Measurements from ENCODE around the gene FKBP1B.

The FKBP1B gene

DNA sequence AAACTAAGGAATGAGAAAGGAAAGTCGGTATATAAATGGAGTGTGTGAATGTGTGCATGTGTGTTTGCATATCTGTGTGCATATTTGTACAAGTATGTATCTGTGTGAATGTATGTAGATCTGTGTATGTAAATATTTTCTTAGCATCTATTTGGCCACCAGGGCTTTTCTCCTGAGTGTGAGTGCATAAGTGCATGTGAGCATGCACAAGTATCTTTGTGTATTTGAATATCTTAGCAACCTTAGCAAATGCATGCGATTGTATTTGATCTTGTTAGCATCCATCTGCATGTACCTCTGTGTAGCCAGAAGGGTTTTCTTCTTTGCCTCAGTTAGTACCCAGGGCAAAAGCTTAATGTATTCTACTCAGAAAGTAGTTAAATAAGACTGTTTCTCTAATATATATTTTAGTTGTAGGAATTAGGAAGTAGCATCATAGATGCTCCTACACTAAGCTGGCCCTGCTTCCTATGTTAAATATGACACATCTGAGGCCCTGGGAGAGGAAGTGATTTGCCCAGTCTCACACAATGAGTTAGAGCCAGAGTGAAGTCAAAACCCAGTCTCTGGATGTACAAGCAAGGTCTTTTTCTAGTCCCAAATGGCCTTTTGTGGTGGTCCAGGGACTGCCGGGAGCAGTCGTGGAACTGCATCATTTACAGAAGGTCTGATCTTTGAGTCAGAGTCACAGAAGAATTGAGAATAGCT, 9.2 kb downstream of the FKBP1B start:
- no peak for ATAC-seq
- TF ChIP-seq SNAI2 (CRISPR knock-in tag; IDR thresholded peaks at IDR 0.05) (no peak), ZC3H10 (CRISPR knock-in tag; IDR thresholded peaks at IDR 0.05) (no peak), TCF4 (CRISPR knock-in tag; IDR thresholded peaks at IDR 0.05; ENCODE audit: borderline replicate concordance) (no peak), RARB (CRISPR knock-in tag; IDR thresholded peaks at IDR 0.05) (no peak), CSDC2 (CRISPR knock-in tag; IDR thresholded peaks at IDR 0.05) (no peak), GLIS3 (CRISPR knock-in tag; IDR thresholded peaks at IDR 0.05) (no peak), ZNF70 (CRISPR knock-in tag; IDR thresholded peaks at IDR 0.05) (no peak), ISL1 (CRISPR knock-in tag; IDR thresholded peaks at IDR 0.05) (no peak), ARNTL (CRISPR knock-in tag; IDR thresholded peaks at IDR 0.05; ENCODE audit: borderline replicate concordance, low read depth) (no peak), ZNF565 (CRISPR knock-in tag; conservative IDR thresholded peaks at IDR 0.05; ENCODE audit: low read depth) (no peak), TOX (CRISPR knock-in tag; IDR thresholded peaks at IDR 0.05; ENCODE audit: borderline replicate concordance) (no peak), BACH2 (CRISPR knock-in tag; IDR thresholded peaks at IDR 0.05; ENCODE audit: borderline replicate concordance) (no peak), ZFP3 (CRISPR knock-in tag; IDR thresholded peaks at IDR 0.05) (no peak)
- TF ChIP-seq, protein P1, sequence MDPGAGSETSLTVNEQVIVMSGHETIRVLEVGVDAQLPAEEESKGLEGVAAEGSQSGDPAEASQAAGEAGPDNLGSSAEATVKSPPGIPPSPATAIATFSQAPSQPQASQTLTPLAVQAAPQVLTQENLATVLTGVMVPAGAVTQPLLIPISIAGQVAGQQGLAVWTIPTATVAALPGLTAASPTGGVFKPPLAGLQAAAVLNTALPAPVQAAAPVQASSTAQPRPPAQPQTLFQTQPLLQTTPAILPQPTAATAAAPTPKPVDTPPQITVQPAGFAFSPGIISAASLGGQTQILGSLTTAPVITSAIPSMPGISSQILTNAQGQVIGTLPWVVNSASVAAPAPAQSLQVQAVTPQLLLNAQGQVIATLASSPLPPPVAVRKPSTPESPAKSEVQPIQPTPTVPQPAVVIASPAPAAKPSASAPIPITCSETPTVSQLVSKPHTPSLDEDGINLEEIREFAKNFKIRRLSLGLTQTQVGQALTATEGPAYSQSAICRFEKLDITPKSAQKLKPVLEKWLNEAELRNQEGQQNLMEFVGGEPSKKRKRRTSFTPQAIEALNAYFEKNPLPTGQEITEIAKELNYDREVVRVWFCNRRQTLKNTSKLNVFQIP (CRISPR knock-in tag; IDR thresholded peaks at IDR 0.05; ENCODE audit: borderline replicate concordance, low read depth) = no peak
- TF ChIP-seq, protein P2, sequence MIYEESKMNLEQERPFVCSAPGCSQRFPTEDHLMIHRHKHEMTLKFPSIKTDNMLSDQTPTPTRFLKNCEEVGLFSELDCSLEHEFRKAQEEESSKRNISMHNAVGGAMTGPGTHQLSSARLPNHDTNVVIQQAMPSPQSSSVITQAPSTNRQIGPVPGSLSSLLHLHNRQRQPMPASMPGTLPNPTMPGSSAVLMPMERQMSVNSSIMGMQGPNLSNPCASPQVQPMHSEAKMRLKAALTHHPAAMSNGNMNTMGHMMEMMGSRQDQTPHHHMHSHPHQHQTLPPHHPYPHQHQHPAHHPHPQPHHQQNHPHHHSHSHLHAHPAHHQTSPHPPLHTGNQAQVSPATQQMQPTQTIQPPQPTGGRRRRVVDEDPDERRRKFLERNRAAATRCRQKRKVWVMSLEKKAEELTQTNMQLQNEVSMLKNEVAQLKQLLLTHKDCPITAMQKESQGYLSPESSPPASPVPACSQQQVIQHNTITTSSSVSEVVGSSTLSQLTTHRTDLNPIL (CRISPR knock-in tag; IDR thresholded peaks at IDR 0.05; ENCODE audit: low read depth) = no peak
- TF ChIP-seq, protein P3, sequence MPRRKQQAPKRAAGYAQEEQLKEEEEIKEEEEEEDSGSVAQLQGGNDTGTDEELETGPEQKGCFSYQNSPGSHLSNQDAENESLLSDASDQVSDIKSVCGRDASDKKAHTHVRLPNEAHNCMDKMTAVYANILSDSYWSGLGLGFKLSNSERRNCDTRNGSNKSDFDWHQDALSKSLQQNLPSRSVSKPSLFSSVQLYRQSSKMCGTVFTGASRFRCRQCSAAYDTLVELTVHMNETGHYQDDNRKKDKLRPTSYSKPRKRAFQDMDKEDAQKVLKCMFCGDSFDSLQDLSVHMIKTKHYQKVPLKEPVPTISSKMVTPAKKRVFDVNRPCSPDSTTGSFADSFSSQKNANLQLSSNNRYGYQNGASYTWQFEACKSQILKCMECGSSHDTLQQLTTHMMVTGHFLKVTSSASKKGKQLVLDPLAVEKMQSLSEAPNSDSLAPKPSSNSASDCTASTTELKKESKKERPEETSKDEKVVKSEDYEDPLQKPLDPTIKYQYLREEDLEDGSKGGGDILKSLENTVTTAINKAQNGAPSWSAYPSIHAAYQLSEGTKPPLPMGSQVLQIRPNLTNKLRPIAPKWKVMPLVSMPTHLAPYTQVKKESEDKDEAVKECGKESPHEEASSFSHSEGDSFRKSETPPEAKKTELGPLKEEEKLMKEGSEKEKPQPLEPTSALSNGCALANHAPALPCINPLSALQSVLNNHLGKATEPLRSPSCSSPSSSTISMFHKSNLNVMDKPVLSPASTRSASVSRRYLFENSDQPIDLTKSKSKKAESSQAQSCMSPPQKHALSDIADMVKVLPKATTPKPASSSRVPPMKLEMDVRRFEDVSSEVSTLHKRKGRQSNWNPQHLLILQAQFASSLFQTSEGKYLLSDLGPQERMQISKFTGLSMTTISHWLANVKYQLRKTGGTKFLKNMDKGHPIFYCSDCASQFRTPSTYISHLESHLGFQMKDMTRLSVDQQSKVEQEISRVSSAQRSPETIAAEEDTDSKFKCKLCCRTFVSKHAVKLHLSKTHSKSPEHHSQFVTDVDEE (CRISPR knock-in tag; IDR thresholded peaks at IDR 0.05) = no peak
- TF ChIP-seq, protein P4, sequence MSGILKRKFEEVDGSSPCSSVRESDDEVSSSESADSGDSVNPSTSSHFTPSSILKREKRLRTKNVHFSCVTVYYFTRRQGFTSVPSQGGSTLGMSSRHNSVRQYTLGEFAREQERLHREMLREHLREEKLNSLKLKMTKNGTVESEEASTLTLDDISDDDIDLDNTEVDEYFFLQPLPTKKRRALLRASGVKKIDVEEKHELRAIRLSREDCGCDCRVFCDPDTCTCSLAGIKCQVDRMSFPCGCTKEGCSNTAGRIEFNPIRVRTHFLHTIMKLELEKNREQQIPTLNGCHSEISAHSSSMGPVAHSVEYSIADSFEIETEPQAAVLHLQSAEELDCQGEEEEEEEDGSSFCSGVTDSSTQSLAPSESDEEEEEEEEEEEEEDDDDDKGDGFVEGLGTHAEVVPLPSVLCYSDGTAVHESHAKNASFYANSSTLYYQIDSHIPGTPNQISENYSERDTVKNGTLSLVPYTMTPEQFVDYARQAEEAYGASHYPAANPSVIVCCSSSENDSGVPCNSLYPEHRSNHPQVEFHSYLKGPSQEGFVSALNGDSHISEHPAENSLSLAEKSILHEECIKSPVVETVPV (CRISPR knock-in tag; IDR thresholded peaks at IDR 0.05) = no peak
- TF ChIP-seq, protein P5, sequence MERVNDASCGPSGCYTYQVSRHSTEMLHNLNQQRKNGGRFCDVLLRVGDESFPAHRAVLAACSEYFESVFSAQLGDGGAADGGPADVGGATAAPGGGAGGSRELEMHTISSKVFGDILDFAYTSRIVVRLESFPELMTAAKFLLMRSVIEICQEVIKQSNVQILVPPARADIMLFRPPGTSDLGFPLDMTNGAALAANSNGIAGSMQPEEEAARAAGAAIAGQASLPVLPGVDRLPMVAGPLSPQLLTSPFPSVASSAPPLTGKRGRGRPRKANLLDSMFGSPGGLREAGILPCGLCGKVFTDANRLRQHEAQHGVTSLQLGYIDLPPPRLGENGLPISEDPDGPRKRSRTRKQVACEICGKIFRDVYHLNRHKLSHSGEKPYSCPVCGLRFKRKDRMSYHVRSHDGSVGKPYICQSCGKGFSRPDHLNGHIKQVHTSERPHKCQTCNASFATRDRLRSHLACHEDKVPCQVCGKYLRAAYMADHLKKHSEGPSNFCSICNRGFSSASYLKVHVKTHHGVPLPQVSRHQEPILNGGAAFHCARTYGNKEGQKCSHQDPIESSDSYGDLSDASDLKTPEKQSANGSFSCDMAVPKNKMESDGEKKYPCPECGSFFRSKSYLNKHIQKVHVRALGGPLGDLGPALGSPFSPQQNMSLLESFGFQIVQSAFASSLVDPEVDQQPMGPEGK (CRISPR knock-in tag; IDR thresholded peaks at IDR 0.05; ENCODE audit: borderline replicate concordance) = no peak

DNA sequence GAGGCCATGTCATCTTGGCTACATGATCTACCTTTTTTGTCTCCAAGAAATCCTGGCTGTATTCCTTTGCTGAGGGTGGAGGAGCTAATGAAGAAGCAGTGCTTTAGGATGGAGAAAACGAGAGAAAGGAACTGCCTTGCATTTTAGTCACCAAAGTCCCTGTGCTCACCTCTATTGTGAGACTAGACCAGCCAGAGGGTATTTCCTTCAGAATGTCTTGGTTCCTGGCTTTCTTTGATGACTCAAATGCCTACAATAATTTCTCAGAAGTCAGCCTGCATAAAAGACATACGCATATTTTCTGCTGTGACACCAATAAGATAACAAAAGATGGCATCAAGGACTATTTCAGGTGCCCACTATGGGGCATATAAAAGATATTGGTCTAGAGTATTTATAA, 15.8 kb downstream of the FKBP1B start:
- ATAC-seq = no peak
- no peak for TF ChIP-seq BACH2 (CRISPR knock-in tag; IDR thresholded peaks at IDR 0.05; ENCODE audit: borderline replicate concordance)
- TF ChIP-seq ZC3H10 (CRISPR knock-in tag; IDR thresholded peaks at IDR 0.05) = no peak
- TF ChIP-seq, protein P3 (CRISPR knock-in tag; IDR thresholded peaks at IDR 0.05) = no peak
- TF ChIP-seq, protein P5 (CRISPR knock-in tag; IDR thresholded peaks at IDR 0.05; ENCODE audit: borderline replicate concordance) = no peak
- TF ChIP-seq ISL1 (CRISPR knock-in tag; IDR thresholded peaks at IDR 0.05) = no peak
- TF ChIP-seq RARB (CRISPR knock-in tag; IDR thresholded peaks at IDR 0.05) = no peak
- no peak for TF ChIP-seq TCF4 (CRISPR knock-in tag; IDR thresholded peaks at IDR 0.05; ENCODE audit: borderline replicate concordance)
- no peak for TF ChIP-seq ESRRG (CRISPR knock-in tag; IDR thresholded peaks at IDR 0.05)
- TF ChIP-seq, protein P1 (CRISPR knock-in tag; IDR thresholded peaks at IDR 0.05; ENCODE audit: borderline replicate concordance, low read depth) = no peak
- TF ChIP-seq ZNF8 (CRISPR knock-in tag; IDR thresholded peaks at IDR 0.05) = no peak
- TF ChIP-seq SNAI2 (CRISPR knock-in tag; IDR thresholded peaks at IDR 0.05) = no peak
- TF ChIP-seq GLIS3 (CRISPR knock-in tag; IDR thresholded peaks at IDR 0.05) = no peak
